Psoas muscle (tissue), 8 donors: Measurements from ENCODE around the gene PPCDC. TPM values are rescaled to one million over a fixed set of nuclear protein-coding genes. Genes with fewer than 3 reads are reported as not detected.
A peak's percentile ranks its signal among the peaks of the same experiment; 100 is the strongest.

Source experiments
- ATAC-seq, 4 donors: fragments of 200-7000 bp; cut with Tn5 transposase; one replicate each; pipeline ENCODE4 v1.9.1; 2020; ENCODE audit warnings: moderate library complexity in 3 of 4, mild to moderate bottlenecking in 2 of 4
- DNase-seq, 2 donors: peaks; one replicate each; pipeline ENCODE4 v3.0.0-alpha.2; 2020
- H3K27ac ChIP-seq: fragments of 200-600 bp; one replicate; pipeline ENCODE4 v1.8.0; 2022
- H3K27me3 ChIP-seq, 3 donors: fragments of 200-600 bp in 1 of 3; one replicate each; pipeline versions ENCODE4 v1.6.1 to v1.8.0; 2013 to 2022; ENCODE audit warnings: low read length in 2 of 3, mild to moderate bottlenecking in 2 of 3, moderate library complexity in 1 of 3; ENCODE audit not compliant: insufficient read depth in 3 of 3
- H3K36me3 ChIP-seq, 2 donors: fragments of 200-600 bp in 1 of 2; one replicate each; pipeline versions ENCODE4 v1.6.1 to v1.8.0; 2013 to 2022; ENCODE audit warnings: low read depth in 1 of 2, mild to moderate bottlenecking in 1 of 2, moderate library complexity in 1 of 2; ENCODE audit not compliant: insufficient read depth in 1 of 2
- H3K4me1 ChIP-seq: fragments of 200-600 bp; one replicate; pipeline ENCODE4 v1.8.0; 2022
- H3K4me3 ChIP-seq: fragments of 200-600 bp; one replicate; pipeline ENCODE4 v1.8.0; 2022; ENCODE audit warnings: mild to moderate bottlenecking
- H3K9me3 ChIP-seq: fragments of 200-600 bp; one replicate; pipeline ENCODE4 v1.8.0; 2022
- CTCF ChIP-seq: fragments of 200-600 bp; IDR thresholded peaks from one replicate; pipeline ENCODE4 v1.8.0; 2022; ENCODE audit warnings: antibody characterized with exemption
- WGBS, 3 donors: extraction: QIAGEN DNeasy Blood & Tissue Kit; methylation state at CpG; one replicate each; pipeline versions ENCODE4 v1.1.6 to v1.1.7; 2013; 5-methylcytosine and 5-hydroxymethylcytosine counted together
- intact Hi-C, 2 donors: fragments of 100-400 bp; cut with DNase I; formaldehyde crosslinking; loops; one replicate each; pipeline versions ENCODE4 v1.11.0 to v1.14.2; 2022
- polyA plus RNA-seq, 3 donors: library from polyadenylated mRNA; stranded (reverse); fragments of 200-250 nt; gene quantifications; one replicate each; pipeline ENCODE4 v1.2.3, GENCODE V29; 2013
- total RNA-seq, 4 donors: library from RNA; stranded (reverse); fragmentation: NEBNext Ultra II Directional in 2 of 4; extraction: Animal tissue kit (Norgen Biotek cat#: 25700) in 2 of 4; gene quantifications; one replicate each; pipeline versions ENCODE4 v1.2.1 to v1.2.4, GENCODE V29; 2021 to 2023
- donor health status: healthy with polysubstance abuse.
- donor health status: DM: no; HTN: no; CAD: no; lungs with moderate emphysema.
- donor health status: Bipolar disorder and iron deficiency.
- donor health status: healthy.
- donor health status: DM: yes; HTN: yes; CAD: no.
- donor health status: DM: no; HTN: no; CAD: no.
- donor health status: DM: no; HTN: no; CAD: no.
- donor health status: DM: yes; HTN: yes; CAD: no.

The PPCDC gene
- total and polyA plus RNA-seq, 7 donors: 2.4 to 26.1 (median 11.7) TPM

- Histone ChIP-seq H3K4me3 (peak overlapping the region; percentile 4), H3K27ac (peak overlapping the region; percentile 73), H3K27me3 (no peaks in the 10 kb centered on the region), H3K9me3 (no peaks in the 10 kb centered on the region), H3K4me1 (peaks cover 49% of the 10 kb centered on the region), H3K36me3 (peaks cover 0 to 6% of the 10 kb centered on the region in 2 donors)
- 74 to 81% (median 77%) methylated on average over 14 of the region's 14 CpGs for WGBS, 3 donors
- ATAC-seq: no peak
- intact Hi-C loops: no loop called here
- TF ChIP-seq CTCF: no peak
- no peak for DNase-seq
Measured at GRCh38 chr15:75044258-75044878, 21.0 kb downstream of the PPCDC start.

- Histone ChIP-seq H3K36me3 (peaks cover 0 to 6% of the 10 kb centered on the region in 2 donors), H3K4me3 (no peak overlapping the region), H3K27me3 (no peaks in the 10 kb centered on the region), H3K4me1 (peaks cover 56% of the 10 kb centered on the region), H3K27ac (peak overlapping the region; percentile 73), H3K9me3 (no peaks in the 10 kb centered on the region)
- no peak for TF ChIP-seq CTCF
- WGBS, 3 donors: 89 to 94% (median 92%) methylated on average over 6 of the region's 6 CpGs
- intact Hi-C loops: no loop called here
- no peak for ATAC-seq
- DNase-seq: no peak
Measured at GRCh38 chr15:75045332-75046015, 22.1 kb downstream of the PPCDC start.

- Histone ChIP-seq H3K36me3 (no peaks in the 10 kb centered on the region), H3K4me1 (peaks cover 47% of the 10 kb centered on the region), H3K4me3 (no peak overlapping the region), H3K27me3 (no peaks in the 10 kb centered on the region), H3K27ac (peak overlapping the region; percentile 60), H3K9me3 (no peaks in the 10 kb centered on the region)
- WGBS, 3 donors: 97 to 98% (median 98%) methylated on average over 10 of the region's 10 CpGs
- no peak for TF ChIP-seq CTCF
- no peak for DNase-seq
- intact Hi-C loops: no loop called here
- ATAC-seq: no peak
Measured at GRCh38 chr15:75048394-75048793, 25.0 kb downstream of the PPCDC start.

- intact Hi-C loops: no loop called here
- TF ChIP-seq CTCF: no peak
- no peak overlapping the region for H3K27ac ChIP-seq
Measured at GRCh38 chr15:75049392-75049791, 26.0 kb downstream of the PPCDC start.

More at GRCh38 chr15:75049392-75049791, 26.0 kb downstream of the PPCDC start:
- Histone ChIP-seq H3K27me3 (no peaks in the 10 kb centered on the region), H3K4me3 (no peak overlapping the region), H3K4me1 (peaks cover 42% of the 10 kb centered on the region), H3K36me3 (no peaks in the 10 kb centered on the region), H3K9me3 (no peaks in the 10 kb centered on the region)
- DNase-seq (peak; percentile 68 to 84), ATAC-seq (peak; percentile 63 to 87 (median 79))
- 24 to 33% (median 25%) methylated on average over 11 of the region's 11 CpGs for WGBS, 3 donors
